Stimulated activated CD4-positive, alpha-beta T cell treated with anti-CD3 and anti-CD28 coated beads, Interleukin-15, amount 100 ng/mL, for 24 hours (primary cell): ENCODE measurements around the gene FSD1L.

Experiments
- DNase-seq: peaks from one replicate; pipeline ENCODE4 v3.0.0-alpha.2; 2020

The FSD1L gene

GRCh38 chr9:105447814-105448812 lies at the start of gene FSD1L:
TSS of gene FSD1L (plus strand) at chr9:105448034. CDS start at chr9:105448221, 187 bp downstream.
- DNase-seq, result peak; percentile 92

GRCh38 chr9:105399117-105399516 lies 48.7 kb upstream of the FSD1L start:
- no peak for DNase-seq

- no peak for DNase-seq
Observed at GRCh38 chr9:105401651-105402050, 46.2 kb upstream of the FSD1L start.

- no peak for DNase-seq
Observed at GRCh38 chr9:105403552-105404248, 44.1 kb upstream of the FSD1L start.

- peak; percentile 61 for DNase-seq
Observed at GRCh38 chr9:105405514-105406131, 42.2 kb upstream of the FSD1L start.

GRCh38 chr9:105406369-105406768 lies 41.5 kb upstream of the FSD1L start:
- no peak for DNase-seq

- no peak for DNase-seq
Observed at GRCh38 chr9:105413525-105413924, 34.3 kb upstream of the FSD1L start.

- DNase-seq, result peak; percentile 58
Observed at GRCh38 chr9:105414947-105415661, 32.7 kb upstream of the FSD1L start.

GRCh38 chr9:105415662-105415980 lies 32.2 kb upstream of the FSD1L start:
- DNase-seq, result no peak

GRCh38 chr9:105416840-105417239 lies 31.0 kb upstream of the FSD1L start:
- no peak for DNase-seq

GRCh38 chr9:105418588-105419500 lies 29.0 kb upstream of the FSD1L start:
- no peak for DNase-seq

- no peak for DNase-seq
Observed at GRCh38 chr9:105419816-105420597, 27.8 kb upstream of the FSD1L start.

- no peak for DNase-seq
Observed at GRCh38 chr9:105421154-105421553, 26.7 kb upstream of the FSD1L start.

- no peak for DNase-seq
Observed at GRCh38 chr9:105421864-105422263, 26.0 kb upstream of the FSD1L start.

- no peak for DNase-seq
Observed at GRCh38 chr9:105425816-105426433, 21.9 kb upstream of the FSD1L start.

- DNase-seq, result no peak
Observed at GRCh38 chr9:105426657-105427056, 21.2 kb upstream of the FSD1L start.

GRCh38 chr9:105431424-105432246 lies 16.2 kb upstream of the FSD1L start:
- DNase-seq, result no peak

- no peak for DNase-seq
Observed at GRCh38 chr9:105432247-105432842, 15.5 kb upstream of the FSD1L start.

GRCh38 chr9:105435453-105435852 lies 12.4 kb upstream of the FSD1L start:
- DNase-seq, result no peak
